ENCODE data around the gene PRKAG1.

Gene PRKAG1

GRCh38 chr12:48965298-48965838, 53.2 kb downstream of the PRKAG1 start:
- Histone ChIP-seq H4K20me1 (ENCODE audit: insufficient read depth, low read length) (no peaks in the 10 kb centered on the region), H3K4me2 (ENCODE audit: low read length) (peak overlapping the region; percentile 60), H3K4me1 (ENCODE audit: low read length) (peaks cover 50% of the 10 kb centered on the region), H2AFZ (ENCODE audit: low read depth, low read length) (0 out of 2 replicates have a peak overlapping the region, but pooled peaks have one; percentile 85), H3K36me3 (replicated peaks; ENCODE audit: low read depth, low read length) (no peaks in the 10 kb centered on the region), H3K27ac (ENCODE audit: low read length) (no peak overlapping the region), H3K27me3 (ENCODE audit: low read depth, low read length) (no peaks in the 10 kb centered on the region), H3K9me3 (ENCODE audit: insufficient read depth, low read length) (no peaks in the 10 kb centered on the region), H3K79me2 (ENCODE audit: low read length) (no peaks in the 10 kb centered on the region), H3K4me3 (ENCODE audit: low read length) (no peak overlapping the region), H3K9ac (ENCODE audit: low read length) (peak overlapping the region; percentile 43; the same call in 1 of the 2 replicates)
- TF ChIP-seq EZH2phosphoT487 (IDR thresholded peaks at IDR 0.05; ENCODE audit: low read depth), result no peak
- TF ChIP-seq, protein P1, sequence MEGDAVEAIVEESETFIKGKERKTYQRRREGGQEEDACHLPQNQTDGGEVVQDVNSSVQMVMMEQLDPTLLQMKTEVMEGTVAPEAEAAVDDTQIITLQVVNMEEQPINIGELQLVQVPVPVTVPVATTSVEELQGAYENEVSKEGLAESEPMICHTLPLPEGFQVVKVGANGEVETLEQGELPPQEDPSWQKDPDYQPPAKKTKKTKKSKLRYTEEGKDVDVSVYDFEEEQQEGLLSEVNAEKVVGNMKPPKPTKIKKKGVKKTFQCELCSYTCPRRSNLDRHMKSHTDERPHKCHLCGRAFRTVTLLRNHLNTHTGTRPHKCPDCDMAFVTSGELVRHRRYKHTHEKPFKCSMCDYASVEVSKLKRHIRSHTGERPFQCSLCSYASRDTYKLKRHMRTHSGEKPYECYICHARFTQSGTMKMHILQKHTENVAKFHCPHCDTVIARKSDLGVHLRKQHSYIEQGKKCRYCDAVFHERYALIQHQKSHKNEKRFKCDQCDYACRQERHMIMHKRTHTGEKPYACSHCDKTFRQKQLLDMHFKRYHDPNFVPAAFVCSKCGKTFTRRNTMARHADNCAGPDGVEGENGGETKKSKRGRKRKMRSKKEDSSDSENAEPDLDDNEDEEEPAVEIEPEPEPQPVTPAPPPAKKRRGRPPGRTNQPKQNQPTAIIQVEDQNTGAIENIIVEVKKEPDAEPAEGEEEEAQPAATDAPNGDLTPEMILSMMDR (IDR thresholded peaks at IDR 0.05; ENCODE audit: low read depth, low read length), result no peak; the same call in 1 of the 2 replicates

DNA sequence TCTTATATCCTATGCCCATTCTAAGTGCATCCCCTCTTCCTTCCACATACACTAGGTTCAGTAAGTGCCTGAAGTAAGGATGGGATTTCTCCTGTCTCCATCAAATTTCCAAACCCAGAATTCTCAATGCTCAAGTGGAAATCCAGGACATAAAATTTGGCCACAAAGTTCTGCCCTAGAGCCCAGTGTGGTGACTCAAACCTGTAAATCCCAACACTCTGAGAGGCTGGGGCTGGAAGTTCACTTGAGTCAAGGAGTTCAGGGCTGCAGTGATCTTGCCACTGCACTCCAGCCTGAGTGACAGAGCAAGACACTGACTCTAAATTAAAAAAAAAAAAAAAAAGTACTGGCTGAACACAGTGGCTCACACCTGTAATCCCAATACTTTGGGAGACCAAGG, 56.8 kb downstream of the PRKAG1 start:
- TF ChIP-seq EZH2phosphoT487 (IDR thresholded peaks at IDR 0.05; ENCODE audit: low read depth), result no peak
- TF ChIP-seq, protein P1 (IDR thresholded peaks at IDR 0.05; ENCODE audit: low read depth, low read length), result no peak
- Histone ChIP-seq H3K9ac (ENCODE audit: low read length) (no peak overlapping the region), H3K4me1 (ENCODE audit: low read length) (peaks cover 25% of the 10 kb centered on the region), H3K27me3 (ENCODE audit: low read depth, low read length) (no peaks in the 10 kb centered on the region), H4K20me1 (ENCODE audit: insufficient read depth, low read length) (no peaks in the 10 kb centered on the region), H3K27ac (ENCODE audit: low read length) (no peak overlapping the region), H2AFZ (ENCODE audit: low read depth, low read length) (no peak overlapping the region), H3K4me3 (ENCODE audit: low read length) (no peak overlapping the region), H3K36me3 (replicated peaks; ENCODE audit: low read depth, low read length) (no peaks in the 10 kb centered on the region), H3K9me3 (ENCODE audit: insufficient read depth, low read length) (no peaks in the 10 kb centered on the region), H3K4me2 (ENCODE audit: low read length) (no peak overlapping the region), H3K79me2 (ENCODE audit: low read length) (peaks cover 5% of the 10 kb centered on the region)

GRCh38 chr12:48961331-48961730, 57.2 kb downstream of the PRKAG1 start:
- Histone ChIP-seq H2AFZ (ENCODE audit: low read depth, low read length) (no peak overlapping the region), H3K79me2 (ENCODE audit: low read length) (peaks cover 9% of the 10 kb centered on the region), H3K36me3 (replicated peaks; ENCODE audit: low read depth, low read length) (no peaks in the 10 kb centered on the region)

DNA sequence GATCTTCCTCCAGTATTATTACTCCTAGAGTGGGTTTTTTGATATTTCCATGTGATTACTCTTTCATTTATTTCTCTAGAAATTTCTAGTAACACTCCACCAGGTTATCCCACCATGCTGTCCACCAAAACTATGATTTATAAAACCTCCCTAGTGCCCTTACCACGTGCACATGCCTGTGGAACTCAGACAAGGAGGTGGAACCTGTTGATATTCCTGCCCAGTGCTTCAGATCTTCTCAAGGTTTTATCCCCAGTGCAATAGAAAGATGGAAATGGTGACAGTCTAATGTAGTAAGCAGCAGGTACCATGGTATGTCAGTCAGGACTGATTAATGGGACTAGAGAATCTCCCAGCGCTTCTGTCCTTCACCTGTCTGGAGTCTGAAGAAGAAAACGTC, 57.7 kb downstream of the PRKAG1 start:
- Histone ChIP-seq H3K4me1 (ENCODE audit: low read length) (peaks cover 21% of the 10 kb centered on the region), H3K27me3 (ENCODE audit: low read depth, low read length) (no peaks in the 10 kb centered on the region), H3K9me3 (ENCODE audit: insufficient read depth, low read length) (no peaks in the 10 kb centered on the region), H3K79me2 (ENCODE audit: low read length) (peaks cover 14% of the 10 kb centered on the region), H3K4me3 (ENCODE audit: low read length) (no peak overlapping the region), H3K27ac (ENCODE audit: low read length) (no peak overlapping the region), H3K36me3 (replicated peaks; ENCODE audit: low read depth, low read length) (peaks cover 1% of the 10 kb centered on the region), H4K20me1 (ENCODE audit: insufficient read depth, low read length) (peaks cover 4% of the 10 kb centered on the region; the same call in 1 of the 2 replicates), H3K4me2 (ENCODE audit: low read length) (no peak overlapping the region), H2AFZ (ENCODE audit: low read depth, low read length) (no peak overlapping the region), H3K9ac (ENCODE audit: low read length) (no peak overlapping the region)
- TF ChIP-seq EZH2phosphoT487 (IDR thresholded peaks at IDR 0.05; ENCODE audit: low read depth), result no peak
- TF ChIP-seq, protein P1 (IDR thresholded peaks at IDR 0.05; ENCODE audit: low read depth, low read length), result no peak

More at GRCh38 chr12:48961331-48961730, 57.2 kb downstream of the PRKAG1 start:
- no peaks in the 10 kb centered on the region for H3K27me3 ChIP-seq (ENCODE audit: low read depth, low read length)
- H3K4me2 ChIP-seq (ENCODE audit: low read length), result no peak overlapping the region
- no peak for TF ChIP-seq EZH2phosphoT487 (IDR thresholded peaks at IDR 0.05; ENCODE audit: low read depth)
- TF ChIP-seq, protein P1 (IDR thresholded peaks at IDR 0.05; ENCODE audit: low read depth, low read length), result no peak
- no peak overlapping the region for H3K4me3 ChIP-seq (ENCODE audit: low read length)
- H3K9me3 ChIP-seq (ENCODE audit: insufficient read depth, low read length), result no peaks in the 10 kb centered on the region
- no peak overlapping the region for H3K27ac ChIP-seq (ENCODE audit: low read length)
- H3K9ac ChIP-seq (ENCODE audit: low read length), result no peak overlapping the region
- H3K4me1 ChIP-seq (ENCODE audit: low read length), result peaks cover 21% of the 10 kb centered on the region
- no peaks in the 10 kb centered on the region for H4K20me1 ChIP-seq (ENCODE audit: insufficient read depth, low read length)

Data from OCI-LY3 (cell line).